ENCODE data around the gene SPRTN. TPM values are rescaled to one million over a fixed set of nuclear protein-coding genes. Genes with fewer than 3 reads are reported as not detected.
A peak's percentile ranks its signal among the peaks of the same experiment; 100 is the strongest.

The SPRTN gene
- total RNA-seq, 4 donors from 2014 or later, result 4.9 to 19.3 (median 15.2) TPM

- no peaks in the 10 kb centered on the region for H3K27me3 ChIP-seq
- DNase-seq, result no peak
- intact Hi-C loops (cut with DNase I; ENCODE audit: low total_unique reads), result no loop called here
- no peak overlapping the region for H3K4me3 ChIP-seq
- H3K36me3 ChIP-seq, result no peaks in the 10 kb centered on the region
- H3K9me3 ChIP-seq, result no peaks in the 10 kb centered on the region
- H3K4me1 ChIP-seq, result no peaks in the 10 kb centered on the region
- TF ChIP-seq POLR2A (IDR thresholded peaks at IDR 0.05) (no peak), CTCF (IDR thresholded peaks at IDR 0.05) (no peak)
- no peak overlapping the region for H3K27ac ChIP-seq
Measured at GRCh38 chr1:231312432-231312788, 25.7 kb upstream of the SPRTN start.

- H3K4me3 ChIP-seq, result no peak overlapping the region
- H3K27ac ChIP-seq, result no peak overlapping the region
- no peaks in the 10 kb centered on the region for H3K9me3 ChIP-seq
- H3K4me1 ChIP-seq, result no peaks in the 10 kb centered on the region
- no peak for TF ChIP-seq POLR2A (IDR thresholded peaks at IDR 0.05)
- TF ChIP-seq CTCF (IDR thresholded peaks at IDR 0.05), result no peak
- intact Hi-C loops (cut with DNase I; ENCODE audit: low total_unique reads), result no loop called here
- DNase-seq, result no peak
- no peaks in the 10 kb centered on the region for H3K36me3 ChIP-seq
- H3K27me3 ChIP-seq, result no peaks in the 10 kb centered on the region
Measured at GRCh38 chr1:231313661-231314060, 24.4 kb upstream of the SPRTN start.

- Histone ChIP-seq H3K27me3 (no peaks in the 10 kb centered on the region), H3K4me1 (no peaks in the 10 kb centered on the region), H3K36me3 (no peaks in the 10 kb centered on the region), H3K4me3 (no peak overlapping the region), H3K27ac (no peak overlapping the region), H3K9me3 (no peaks in the 10 kb centered on the region)
- intact Hi-C loops (cut with DNase I; ENCODE audit: low total_unique reads), result no loop called here
- DNase-seq, result no peak
- no peak for TF ChIP-seq POLR2A (IDR thresholded peaks at IDR 0.05)
- TF ChIP-seq CTCF (IDR thresholded peaks at IDR 0.05), result peak in 1 of 4 experiments; percentile 10
Measured at GRCh38 chr1:231315887-231316286, 22.2 kb upstream of the SPRTN start.

GRCh38 chr1:231317306-231318014 lies 20.6 kb upstream of the SPRTN start:
- no peak overlapping the region for H3K4me3 ChIP-seq
- no peaks in the 10 kb centered on the region for H3K36me3 ChIP-seq
- no peaks in the 10 kb centered on the region for H3K4me1 ChIP-seq
- no peaks in the 10 kb centered on the region for H3K27me3 ChIP-seq
- H3K27ac ChIP-seq, result no peak overlapping the region
- intact Hi-C loops (cut with DNase I; ENCODE audit: low total_unique reads), result no loop called here
- no peak for DNase-seq
- TF ChIP-seq POLR2A (IDR thresholded peaks at IDR 0.05) (no peak), CTCF (IDR thresholded peaks at IDR 0.05) (no peak)
- no peaks in the 10 kb centered on the region for H3K9me3 ChIP-seq

- Histone ChIP-seq H3K27me3 (no peaks in the 10 kb centered on the region), H3K4me1 (no peaks in the 10 kb centered on the region), H3K9me3 (no peaks in the 10 kb centered on the region), H3K36me3 (no peaks in the 10 kb centered on the region), H3K4me3 (no peak overlapping the region), H3K27ac (no peak overlapping the region)
- intact Hi-C loops (cut with DNase I; ENCODE audit: low total_unique reads), result no loop called here
- DNase-seq, result no peak
- TF ChIP-seq CTCF (IDR thresholded peaks at IDR 0.05) (no peak), POLR2A (IDR thresholded peaks at IDR 0.05) (no peak)
Measured at GRCh38 chr1:231318015-231318355, 20.1 kb upstream of the SPRTN start.
